Activated CD8-positive, alpha-beta memory T cell treated with anti-CD3 and anti-CD28 coated beads, Interleukin-2, amount 50 U/mL, for 1 hour (primary cell): ENCODE results near the gene MUC5B.

Experiments
- DNase-seq: peaks from one replicate; pipeline ENCODE4 v3.0.0-alpha.2; 2020; ENCODE audit errors: extremely low read depth

The MUC5B gene

DNA sequence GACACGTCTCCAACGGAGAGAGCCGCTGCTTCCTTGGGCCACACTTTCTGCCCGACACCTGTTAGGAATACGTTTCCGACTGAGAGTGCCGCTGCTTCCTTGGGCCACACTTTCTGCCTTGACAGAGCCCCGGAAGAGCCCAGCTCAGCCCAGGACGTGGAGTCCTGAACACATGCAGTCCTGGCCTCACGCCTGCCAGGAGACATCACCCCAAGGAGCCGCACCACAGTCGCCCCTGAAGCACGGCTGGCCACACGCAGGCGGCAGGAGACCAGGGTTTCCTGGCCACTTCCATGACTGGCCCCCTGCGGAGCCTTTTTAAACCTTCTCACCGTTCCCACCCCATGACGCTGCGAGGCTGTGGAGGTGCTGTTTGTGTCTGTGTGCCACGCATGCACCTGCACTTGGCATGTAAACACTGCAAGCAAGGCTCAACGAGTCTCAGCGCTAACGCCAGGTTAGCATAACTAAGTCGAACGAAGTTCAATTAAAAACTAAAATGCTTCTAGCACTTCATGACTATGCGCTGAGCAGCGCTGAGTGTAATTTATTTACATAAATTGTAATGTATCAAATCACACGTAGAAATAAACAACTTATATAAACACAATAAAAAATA lies 77.8 kb downstream of the MUC5B start:
- DNase-seq, result no peak

DNA sequence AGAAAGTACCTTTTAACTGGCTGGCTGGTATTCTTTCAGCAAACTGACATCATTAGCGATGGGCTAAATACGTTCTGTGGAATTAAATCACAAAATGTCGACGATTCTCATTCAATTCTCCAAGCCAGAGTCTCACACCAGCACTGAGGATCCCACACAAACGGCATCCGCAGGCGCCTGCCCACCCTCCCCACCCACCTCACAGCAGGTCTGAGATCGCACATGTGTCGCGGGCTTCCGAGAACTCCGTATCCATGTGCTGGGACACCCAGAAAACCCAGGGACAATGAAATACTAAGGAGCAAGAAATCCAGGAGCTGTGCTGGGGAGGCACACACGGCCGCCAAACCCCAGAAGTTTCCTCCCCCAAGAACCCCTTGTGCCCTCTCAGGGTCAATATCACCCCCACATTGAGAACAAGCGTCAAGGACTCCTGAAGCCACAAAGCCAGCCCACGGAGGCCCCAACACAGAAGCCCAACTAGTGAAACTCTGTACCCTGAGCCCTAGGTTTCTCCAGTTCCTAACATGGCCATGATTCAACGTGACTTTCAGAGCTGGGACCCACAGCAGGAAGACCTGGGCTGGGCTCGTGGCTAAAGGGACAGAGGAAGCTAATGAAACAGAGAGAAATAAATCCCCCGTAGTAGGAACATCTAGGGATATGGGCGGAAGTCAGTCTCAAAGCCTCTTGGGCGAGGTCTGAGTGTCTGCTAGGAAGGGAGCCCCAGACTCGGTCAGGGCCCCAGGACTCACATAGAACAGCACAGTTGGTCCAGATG lies 78.5 kb downstream of the MUC5B start:
- no peak for DNase-seq

DNA sequence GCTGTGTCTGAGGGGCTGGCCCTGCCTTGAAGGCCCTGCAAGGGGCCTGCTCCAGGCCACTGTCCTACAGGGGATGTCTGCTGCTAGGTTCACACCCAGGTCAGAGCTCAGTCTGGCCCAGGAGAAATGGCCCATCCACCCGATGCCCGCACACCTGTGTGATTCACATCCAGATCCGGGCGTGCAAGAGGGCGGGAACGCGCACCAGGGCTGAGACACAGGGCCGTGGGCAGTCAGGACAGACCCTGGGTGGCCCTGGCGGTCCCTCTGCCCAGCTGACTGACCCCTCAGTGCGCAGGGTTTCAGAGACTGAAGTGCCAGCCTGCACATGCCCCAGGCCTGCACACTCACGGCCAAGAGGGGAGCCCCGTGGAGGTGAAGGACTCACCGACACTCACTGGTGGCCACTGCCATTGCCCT lies 79.2 kb downstream of the MUC5B start:
- no peak for DNase-seq

DNA sequence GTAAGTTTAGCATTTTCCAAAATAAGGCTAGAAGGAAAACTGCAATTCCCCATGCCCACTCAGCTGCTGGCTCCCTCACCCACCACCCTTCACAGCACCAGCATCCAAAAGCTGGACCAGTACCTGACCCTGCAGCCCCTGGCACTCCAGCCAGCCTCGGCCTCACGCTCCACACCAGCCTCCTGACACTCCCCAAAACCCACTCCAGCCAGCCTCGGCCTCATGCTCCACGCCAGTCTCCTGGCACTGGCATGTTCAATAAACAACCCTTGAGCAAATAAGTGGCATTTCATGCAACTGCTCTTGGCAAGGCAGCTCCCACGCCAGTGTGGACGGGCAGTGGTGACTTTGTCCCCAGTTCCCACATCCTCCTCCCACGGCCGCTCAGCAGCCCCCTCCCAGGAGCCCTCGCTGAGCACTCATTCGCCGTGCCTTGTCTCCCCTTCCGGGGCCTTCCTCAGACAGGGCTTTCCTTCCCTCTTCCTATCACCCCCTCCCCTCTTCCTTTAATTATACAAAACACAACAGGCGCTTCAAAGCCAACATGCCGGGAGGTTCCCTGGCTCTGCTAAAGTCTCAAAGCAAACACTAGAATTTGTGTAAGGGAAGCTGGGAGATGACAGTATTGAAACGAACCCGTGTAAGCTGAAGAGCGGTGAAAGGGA lies 79.7 kb downstream of the MUC5B start:
- DNase-seq, result no peak

DNA sequence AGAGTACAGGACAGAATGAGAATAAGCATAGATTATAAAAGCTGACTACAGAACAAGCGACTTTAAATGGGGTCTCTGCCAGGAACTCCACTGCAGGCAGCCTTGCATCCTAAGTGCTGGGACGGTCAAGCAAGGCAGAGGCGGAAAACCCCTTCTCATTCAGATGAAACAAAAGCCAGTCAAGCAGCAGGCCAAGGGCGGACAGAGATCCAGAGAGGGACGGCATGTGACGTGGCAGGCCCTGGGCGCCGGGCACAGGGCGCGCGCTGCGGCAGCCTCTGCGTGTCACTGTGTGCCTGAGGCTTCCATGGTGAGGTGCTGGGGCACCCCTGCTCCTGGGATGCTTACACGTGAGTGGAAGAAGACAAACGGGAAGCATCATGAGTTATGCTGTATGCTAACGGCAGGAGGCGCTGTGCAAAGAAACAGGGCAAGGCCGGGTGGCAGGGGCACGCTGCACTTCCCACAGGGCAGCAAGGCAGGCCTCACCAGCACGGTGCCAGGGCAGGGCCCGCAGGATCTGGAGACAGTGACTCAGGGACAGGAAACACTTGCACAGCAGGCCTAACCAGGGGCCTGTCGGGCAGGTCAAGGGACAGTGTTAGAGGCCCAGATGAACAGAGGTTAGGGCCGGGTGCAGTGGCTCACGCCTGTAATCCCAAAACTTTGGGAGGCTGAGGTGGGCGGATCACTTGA lies 80.4 kb downstream of the MUC5B start:
- no peak for DNase-seq

DNA sequence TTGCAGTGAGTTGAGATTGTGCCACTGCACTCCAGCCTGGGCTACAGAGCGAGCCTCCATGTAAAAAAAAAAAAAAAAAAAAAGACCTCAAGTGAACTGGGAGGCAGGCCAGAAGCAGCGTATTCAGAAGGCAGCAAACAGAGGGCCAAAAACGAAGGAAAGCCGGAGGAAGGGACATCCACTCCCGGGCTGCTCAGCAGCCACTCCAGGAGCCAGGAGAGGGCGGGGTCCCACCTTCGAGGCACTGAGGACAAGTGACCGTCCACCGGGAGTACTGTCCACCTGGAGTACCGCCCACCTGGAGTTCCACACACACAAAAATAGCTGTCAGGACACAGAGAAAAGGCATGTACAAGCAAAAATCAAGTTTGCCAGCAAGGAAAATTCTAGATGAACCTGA lies 81.1 kb downstream of the MUC5B start:
- no peak for DNase-seq

DNA sequence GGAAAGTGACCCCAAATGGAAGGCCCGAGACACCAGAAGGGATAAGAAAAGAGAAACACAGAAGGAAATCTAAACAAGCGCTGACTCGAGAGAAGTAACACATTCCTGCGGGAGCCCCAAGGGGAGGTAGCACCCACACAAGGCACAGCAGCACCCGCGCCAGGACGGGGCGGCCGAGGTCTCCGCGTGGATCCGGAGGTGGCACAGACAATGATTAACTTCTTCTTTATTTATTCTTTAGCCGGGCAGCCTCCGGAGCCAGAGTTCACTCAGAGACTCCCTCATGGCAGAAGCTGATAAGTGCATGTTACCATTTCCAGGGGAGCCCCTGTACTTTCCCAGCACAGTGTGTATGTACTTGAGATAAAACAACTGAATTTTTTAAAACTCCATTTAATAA lies 81.5 kb downstream of the MUC5B start:
- no peak for DNase-seq

DNA sequence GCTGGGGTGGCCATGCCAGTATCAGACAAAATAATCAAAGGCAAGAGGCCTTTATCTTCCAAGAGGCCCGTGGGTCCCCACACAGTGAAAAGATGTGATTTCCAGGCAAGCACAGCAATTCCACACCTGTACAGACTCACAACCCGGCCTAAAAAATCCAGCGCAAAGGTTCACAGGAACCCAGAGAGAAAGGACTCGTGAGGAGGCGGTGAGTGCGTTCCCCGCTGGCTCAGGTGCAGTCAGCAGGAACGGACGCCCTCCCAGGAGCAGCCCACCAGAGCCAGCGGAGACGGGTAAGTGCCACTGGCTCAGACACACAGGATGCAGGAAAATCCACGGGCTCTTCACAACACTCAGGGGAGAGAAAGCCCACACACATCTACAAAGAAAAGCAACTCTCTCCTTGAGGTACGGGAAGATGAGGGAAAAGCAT lies 82.2 kb downstream of the MUC5B start:
- DNase-seq, result no peak

DNA sequence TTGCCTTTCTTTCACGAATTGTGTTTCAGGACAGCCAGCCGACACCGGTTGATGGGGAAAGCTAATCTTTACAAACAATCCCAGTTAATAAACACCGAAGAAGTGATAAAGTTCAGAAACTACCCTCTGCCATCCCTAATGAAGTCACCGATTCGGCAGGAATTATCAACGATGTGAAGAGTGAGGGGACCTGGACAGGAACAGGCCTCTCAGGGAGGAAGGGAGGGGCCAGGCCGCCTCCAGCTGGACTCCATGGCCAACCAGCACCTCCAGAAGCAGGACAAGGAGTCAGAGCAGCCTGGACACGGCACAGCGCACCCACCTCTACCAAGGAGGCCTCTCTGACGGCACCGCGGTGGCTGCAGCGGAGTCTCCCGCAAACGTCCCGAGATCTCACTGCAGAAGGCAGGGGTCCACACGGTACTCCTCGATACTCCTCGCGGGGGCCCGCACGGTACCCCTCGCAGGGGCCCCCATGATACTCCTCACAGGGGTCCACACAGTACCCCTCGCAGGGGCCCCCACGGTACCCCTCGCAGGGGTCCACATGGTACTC lies 82.7 kb downstream of the MUC5B start:
- DNase-seq, result no peak

DNA sequence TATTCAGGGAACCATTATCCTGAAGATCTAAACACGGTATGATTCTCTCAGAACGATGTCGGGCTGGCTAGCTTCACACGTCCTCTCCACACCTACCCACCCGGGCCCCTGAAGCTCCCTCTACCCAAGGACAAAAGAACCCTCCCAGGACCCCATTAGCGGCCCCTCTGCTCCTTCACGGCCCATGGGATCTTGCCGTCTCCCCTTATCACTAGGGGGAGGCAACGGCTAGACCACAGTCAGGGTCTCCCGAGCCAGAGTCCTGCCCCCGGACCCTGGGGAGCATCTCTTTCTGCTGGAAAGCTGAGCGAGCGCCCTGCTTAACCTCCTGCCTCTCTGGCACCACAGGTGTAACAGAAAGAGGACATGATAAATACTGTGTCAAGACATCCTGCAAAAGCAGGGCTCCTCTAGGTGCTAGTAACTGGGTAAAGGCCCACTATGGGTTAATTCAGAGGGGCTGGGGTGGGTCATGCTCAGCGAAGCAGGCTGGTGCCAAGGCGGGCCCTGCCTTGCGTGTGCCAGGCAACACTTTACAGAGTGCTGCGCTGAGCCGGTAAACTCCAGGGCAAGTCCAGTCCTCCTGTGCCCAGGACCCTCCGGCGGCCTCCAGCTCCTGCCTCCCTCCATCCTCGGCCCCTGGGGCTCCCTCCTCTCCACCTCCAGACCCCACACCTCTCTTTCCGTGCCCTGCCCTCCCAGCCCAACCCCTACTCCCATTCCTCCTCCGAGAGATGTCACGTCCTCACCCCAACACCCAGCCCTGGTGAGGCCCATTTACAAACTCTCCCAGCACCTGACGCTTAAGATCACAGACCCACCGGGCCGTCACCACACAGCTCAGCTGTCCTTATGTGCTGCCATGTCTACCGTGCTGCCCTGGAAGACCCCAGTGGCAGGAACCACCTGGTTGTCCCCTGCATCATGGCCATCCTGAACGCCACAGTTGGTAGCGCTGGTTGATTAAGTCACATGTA lies 83.6 kb downstream of the MUC5B start:
- DNase-seq, result no peak

DNA sequence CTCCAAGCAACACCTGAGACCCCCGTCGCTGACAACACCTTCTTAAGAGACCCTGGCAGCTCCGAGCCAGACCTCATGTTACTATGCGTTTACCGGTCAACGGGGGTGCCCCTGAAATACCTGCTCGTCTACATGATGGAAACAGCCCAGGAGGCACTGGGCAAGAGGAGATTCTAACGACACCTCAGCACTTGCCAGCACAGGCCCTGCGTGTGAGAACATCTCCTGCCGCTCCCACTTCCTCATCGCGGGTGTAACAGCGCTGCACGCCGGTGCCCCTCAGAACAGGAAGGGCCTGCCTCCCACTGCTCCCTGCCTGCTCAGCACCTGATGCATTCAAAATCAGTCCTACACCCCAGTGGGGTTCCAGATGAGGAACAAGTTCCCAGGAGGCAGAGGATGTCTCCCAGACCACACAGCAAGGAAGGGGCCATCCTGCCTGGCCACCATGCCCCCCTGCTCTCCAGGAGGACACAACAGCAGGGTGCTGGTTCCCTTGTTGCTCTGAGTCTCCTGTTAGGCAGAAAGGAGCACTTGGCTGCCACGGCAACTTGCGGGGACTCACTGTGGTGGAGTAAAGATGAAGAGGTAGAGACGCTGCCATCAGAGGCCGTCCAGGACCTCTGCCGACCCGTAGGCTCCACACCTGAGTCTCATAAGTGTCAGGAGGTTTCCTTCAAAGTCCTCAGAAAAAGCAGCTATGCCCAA lies 84.5 kb downstream of the MUC5B start:
- no peak for DNase-seq

DNA sequence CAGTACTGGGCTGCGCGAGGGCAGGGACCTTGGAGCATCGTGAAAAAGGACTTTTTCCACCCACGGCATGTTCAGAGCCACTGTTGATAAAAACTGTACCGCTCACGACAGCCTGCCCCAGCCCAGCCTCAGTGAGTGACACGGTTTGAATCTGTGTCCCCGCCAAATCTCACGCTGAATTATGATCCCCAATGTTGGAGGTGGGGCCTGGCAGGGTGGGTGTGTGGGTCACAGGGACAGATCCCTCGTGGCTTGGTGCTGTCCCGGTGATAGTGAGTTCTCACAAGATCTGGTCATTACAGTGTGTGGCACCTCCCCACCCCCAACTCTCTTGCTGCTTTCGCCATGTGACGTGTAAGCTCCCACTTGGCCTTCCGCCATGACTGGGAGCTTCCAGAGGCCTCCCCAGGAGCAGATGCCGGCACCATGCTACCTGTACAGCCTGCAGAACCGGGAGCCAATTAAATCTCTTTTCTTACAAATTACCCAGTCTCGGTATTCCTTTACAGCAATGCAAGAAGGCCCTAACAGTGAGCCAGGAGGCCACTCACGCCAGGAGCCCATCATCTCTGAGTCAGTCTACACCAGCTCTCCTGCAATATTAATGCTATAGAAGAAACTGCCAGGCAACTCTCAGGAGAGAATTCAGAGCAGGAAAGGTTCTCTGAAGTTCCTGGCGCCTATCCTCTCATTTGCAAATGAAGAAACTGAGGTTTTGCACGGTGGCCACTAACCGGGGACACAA lies 85.3 kb downstream of the MUC5B start:
- no peak for DNase-seq

DNA sequence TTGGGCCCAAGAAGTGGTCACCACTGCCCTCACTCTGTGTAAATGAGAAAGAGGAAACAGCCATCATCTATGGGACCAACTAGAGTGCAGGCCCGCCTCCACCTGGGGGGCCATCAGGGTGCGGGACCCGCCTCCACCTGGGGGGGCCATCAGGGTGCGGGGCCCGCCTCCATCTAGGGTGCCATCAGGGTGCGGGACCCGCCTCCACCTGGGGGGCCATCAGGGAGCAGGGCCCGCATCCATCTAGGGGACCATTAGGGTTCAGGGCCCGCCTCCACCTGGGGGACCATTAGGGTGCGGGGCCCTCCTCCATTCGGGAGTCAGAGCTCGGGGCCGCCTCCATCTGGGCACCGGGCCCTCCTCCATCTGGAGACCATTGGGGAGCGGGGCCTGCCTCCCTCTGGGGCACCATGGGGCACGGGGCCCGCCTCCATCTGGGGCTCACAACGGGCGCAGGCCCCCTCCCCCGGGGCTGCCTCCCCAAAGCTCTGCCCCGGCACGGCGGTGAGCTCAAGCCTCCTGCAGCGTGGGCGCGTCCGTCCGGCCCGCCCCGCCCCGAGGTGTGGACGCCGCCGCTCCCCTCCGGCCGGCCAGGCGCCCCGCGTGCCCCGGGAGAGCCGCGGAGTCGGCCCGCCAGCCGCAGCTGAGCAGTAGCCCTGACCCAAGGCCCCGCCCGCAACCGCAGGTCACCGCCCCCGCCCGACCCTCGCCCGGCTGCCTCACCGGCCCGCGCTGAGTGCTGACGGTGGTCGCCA lies 86.1 kb downstream of the MUC5B start:
- DNase-seq, result no peak

DNA sequence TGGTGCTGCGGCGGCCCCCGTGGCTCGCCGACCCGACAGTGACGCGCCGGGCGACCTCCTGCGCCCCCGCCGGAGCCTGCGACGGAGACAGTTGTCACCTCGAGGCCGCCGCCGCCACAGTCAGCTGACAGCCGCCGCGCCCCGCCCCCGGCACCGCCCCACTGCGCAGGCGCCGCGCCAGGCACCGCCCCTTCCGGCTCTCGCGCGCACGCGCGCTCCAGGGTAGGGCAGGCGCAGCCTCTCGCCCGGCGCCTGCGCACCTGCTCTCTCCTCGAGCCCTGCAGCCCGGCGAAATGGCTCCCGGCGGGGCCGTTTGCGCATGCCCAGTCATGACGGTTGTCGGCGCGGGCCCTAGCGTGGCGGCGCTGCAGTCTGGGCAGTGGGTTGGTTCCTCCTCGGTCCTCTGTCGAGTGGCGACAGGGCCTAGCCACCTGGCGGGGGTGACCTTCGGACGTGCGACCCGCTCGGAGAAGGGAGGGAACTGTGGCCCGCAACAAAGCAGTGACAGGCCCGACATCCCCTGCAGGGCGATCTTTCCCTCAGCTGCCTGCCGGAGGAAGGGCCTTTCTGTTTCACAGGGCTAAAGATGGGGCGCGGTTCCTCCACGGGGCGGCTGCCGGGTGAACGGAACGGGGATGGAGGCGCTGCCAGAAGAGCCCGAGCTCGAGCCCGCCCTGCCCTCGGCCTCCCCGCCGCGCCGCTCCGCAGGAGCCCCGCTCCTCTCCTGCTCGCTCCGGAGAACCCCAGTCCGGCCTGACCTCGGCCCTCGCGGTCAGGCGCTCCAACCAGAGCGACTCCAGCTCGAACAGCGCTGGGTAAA lies 86.8 kb downstream of the MUC5B start, which contains the start of gene TOLLIP:
TSS of gene TOLLIP (minus strand) at position 135 of the 820 bp plus-strand sequence. CDS start at position 1, 134 bp downstream.
- peak; percentile 85 for DNase-seq

DNA sequence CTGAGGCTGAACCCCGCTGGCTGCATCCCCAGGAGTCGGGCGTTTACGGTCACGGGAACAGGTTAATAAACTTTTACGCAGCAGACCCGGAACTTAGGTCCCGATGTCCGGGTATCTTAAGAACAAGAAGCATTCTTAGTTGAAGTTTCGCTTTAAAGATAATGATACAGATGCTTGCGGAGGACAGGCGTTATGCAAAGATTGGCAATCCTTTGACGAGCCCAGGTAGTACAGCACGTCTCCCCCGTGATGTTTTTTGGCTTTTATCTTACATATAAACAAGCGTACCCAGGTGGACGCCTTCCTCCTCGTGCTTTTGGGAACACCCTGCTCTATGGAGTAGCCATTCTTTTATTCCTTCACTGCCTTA lies 87.4 kb downstream of the MUC5B start:
- no peak for DNase-seq

DNA sequence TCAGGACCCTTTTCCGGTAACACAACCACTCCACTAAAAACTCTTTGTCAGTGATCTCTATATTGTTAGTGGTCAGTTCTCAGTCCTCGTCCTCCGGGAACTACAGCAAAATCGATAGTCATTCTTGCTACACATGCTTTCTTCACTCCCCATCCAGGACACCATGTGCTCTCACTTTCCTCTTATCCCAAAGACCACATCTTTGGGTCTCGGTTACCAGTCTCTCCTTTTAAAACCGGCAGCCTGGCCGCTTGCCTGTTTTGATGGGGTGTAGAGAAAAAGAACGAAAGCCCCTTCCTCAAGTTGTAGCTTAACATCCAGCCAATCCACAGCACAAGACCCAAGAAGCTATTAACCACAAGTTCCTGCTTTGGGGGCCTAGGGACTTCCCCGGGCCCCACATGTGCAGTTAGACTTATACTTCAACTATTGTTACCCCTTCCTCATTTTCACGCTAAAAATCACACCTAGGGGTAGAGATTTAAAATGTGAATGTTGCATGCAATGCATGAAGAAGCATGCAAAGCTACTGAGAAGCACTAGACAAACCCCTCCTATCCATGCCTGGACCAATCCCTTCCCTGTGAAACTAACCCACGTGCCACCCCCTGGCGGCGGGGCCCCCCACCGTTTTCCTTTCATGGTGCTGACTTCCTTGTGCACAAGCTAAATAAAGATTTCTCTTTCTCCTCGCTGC lies 88.1 kb downstream of the MUC5B start:
- DNase-seq, result no peak
